ENCODE results near the gene SLCO2A1.

- TF ChIP-seq CTCF (optimal IDR thresholded peaks at IDR 0.05 in 1 of 3, IDR thresholded peaks at IDR 0.05 in 1 of 3, conservative IDR thresholded peaks at IDR 0.05 in 1 of 3; ENCODE audit: extremely low read depth in 1 of 3, insufficient read depth in 2 of 3, low read length in 3 of 3), result no peak
- TF ChIP-seq EZH2 (IDR thresholded peaks at IDR 0.05; ENCODE audit: low read length), result no peak
These were observed 88.3 kb downstream of the SLCO2A1 start for GRCh38 chr3:133941415-133941821.

Data from keratinocyte (primary cell).